Hypothalamus (tissue), 51 donors: ENCODE measurements around the gene ARL2.
A peak's percentile ranks its signal among the peaks of the same experiment; 100 is the strongest.

Experiments
- DNase-seq, 51 donors: peaks; one replicate each; lab custom pipeline; 2025; lab: John Stamatoyannopoulos, UW

The ARL2 gene

DNA sequence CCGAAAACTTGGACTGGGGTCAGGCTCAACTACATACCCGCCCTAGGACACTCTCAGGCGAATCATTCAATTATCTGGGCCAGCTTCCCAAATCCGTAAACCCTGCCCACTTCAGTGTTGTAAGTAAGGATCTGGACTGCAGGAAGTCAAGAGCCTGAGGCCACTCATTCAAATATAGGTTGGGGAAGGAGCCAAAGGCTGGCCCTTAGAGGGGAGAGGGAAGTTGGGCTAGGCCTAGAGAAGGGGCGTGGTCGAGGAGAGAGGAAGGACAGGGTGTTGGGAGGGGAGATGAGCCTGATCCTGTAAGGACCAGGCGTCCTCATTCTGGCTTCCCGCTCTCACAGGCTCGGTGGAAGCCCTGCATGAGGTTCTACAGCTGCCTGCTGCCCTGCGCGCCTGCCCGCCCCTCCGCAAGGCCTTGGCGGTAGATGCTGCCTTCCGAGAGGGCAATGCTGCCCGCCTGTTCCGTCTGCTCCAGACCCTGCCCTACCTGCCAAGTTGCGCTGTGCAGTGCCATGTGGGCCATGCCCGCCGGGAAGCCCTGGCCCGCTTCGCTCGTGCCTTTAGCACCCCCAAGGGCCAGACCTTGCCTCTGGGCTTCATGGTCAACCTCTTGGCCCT lies 30.0 kb downstream of the ARL2 start:
- peak in 10 of 51 donors; percentile 2 to 23 (median 6) for DNase-seq

DNA sequence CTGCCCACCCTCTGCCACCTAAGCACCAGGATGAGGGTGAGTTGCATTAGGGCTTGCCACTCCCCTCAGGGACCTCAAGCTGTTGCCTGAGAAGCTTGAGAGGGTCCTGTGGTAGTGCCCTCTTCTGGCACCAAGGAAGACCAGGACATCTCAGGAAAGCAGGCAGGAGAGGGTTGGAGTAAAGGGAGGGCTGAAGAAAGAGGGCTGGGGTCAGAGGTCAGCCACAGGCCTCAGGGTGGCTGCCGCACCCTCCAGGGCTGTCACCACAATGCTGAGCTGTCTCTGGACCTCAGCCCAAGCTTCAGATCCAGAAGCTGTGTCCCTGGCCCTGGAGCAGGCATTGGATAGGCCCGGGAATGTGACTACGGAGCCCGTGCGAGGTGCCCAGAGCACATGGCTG lies 31.1 kb downstream of the ARL2 start:
- DNase-seq = no peak

DNA sequence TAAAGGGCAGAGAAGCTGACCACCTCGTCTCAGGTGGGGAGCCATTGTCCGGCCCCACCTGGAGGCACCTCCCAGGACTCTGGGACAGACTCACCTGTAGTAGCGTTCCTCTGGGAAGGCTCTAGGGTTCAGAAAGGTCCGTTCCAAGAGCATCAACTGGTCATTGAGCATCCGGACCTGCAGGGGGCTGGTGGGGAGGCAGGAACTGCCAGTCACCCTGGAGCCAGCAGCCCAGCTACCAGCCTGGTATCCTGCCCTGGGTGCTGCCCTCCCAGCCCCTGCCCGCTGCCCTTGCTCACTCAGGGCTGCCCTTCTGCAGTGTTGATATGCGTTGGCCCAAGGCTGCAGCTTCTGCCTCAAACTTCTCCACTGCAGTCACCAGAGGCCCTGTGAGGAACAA lies 31.8 kb downstream of the ARL2 start:
- DNase-seq = no peak

DNA sequence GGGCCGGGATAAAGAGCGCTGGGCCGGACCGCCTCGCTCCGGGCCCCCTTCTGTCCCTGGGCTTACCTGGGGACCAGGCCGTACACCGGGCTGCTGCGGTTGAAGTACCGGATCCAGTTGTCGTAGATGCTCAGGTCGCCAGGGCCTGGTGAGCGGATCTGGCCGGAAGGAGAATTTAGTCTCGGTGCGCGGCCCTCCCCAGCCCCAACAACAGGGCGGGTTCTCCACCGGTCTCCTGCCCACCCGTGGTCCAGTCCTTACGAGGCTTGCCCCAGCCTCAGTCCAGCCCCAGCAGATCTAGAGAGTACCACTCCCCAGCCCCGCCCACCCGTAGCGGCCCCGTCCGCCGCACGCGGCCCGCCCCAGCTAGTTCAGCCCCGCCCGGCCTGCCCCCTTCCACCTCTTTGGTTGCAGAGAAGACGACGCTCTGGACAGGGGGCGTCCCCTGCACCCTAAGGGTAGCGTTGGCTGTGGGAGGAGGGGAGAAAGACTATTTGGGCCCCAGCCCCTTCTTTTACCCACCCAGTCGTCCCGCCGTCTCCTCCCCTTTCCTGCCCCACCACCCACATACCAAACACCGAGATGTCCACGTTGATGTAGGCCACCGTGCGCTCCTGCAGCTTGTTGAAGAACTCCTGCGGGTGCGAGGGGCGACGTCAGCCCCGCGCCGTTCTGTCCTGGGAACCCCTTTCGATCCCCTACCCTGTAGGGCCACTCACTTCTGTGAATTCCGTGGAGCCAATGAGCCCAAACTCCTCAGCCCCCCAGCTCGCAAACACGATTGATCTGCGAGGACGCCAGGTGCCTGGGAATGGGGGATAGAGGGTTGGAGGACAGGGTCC lies 33.8 kb downstream of the ARL2 start:
- DNase-seq = no peak

DNA sequence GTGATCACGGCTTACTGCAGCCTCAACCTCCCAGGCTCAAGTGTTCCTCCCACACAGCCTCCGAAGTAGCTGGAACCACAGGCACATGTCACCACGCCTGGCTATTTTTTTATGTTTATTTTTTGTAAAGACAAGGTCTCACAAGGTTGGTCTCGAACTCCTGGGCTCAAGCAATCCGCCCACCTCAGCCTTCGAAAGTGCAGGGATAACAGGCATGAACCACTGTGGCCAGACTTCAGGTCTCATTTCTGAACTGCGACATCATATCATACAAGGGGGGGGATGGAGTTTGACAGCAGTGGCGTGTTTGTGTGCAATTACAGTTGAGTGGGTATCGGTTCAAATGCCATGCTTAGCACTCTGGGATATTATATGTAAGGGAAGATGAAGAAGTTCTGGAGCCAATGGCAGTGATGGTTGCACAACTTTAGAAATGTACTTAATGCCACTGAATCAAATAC lies 37.5 kb downstream of the ARL2 start:
- no peak for DNase-seq

DNA sequence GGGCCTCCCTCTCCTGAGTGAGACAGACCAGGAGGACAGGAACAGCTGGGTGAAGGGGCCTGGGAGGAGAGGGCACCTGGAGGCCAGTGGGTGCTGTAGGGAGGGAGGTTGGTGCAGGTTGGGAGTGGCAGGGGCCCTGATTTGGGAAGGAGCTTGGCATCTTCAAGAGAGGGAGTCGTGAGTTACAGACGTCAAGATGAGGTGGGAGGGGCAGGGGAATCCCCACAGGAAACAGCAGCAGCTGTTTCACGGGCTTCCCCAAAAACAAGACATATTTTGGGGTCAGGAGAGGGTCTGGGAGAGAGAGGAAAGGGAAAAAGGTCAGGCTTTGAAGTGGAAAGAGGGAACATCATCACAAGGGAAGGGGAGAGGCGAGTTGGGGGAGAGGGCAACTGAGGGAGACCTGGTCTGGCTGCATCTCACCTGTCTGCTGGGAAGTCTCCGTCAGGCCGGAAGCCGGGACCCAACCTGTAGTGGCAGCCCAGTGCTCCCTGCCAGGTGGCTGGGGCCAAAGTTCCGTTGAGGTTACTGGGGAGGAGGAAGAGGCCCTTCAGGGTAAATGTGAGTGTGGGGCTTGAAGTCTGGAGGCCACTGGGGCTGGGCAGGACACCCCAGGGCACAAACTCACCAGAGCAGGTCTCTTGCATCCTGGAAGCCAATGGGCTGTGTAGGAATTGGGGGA lies 40.0 kb downstream of the ARL2 start:
- no peak for DNase-seq

DNA sequence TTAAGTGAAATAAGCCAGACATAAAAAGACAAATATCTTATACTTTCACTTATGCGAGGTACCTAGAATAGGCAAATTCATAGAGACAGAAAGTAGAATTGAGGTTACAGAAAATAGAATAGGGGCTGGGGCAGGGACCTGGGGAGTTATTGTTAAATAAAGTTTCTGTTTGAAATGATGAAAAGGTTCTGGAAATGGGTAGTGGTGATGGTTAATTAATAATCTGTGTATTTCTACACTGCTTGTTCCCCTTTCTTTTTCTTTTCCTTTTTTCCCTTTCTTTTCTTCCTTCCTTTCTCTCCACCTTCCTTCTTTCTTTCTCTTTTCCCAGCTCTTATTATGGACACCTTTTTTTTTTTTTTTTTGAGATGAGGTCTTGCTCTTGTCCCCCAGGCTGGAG lies 41.6 kb downstream of the ARL2 start:
- no peak for DNase-seq

DNA sequence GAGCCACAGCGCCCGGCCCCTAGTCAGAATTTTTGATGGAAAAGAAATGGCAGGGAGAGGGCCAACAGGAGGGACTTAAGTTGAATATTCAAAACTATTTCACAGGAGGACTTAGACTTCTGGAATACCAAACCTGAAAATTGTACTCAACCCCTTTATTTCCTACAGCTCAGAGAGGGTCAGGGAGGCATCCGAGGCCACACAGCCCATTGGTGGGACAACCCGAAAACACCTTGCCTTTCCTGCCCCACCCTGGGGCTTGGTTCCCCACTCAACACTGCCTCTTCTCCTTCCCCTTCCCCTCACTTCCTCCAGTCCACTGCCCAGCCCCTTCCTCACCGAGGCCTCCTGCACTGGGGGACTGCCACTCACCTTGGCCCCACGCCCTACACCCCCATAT lies 43.0 kb downstream of the ARL2 start:
- DNase-seq = no peak

DNA sequence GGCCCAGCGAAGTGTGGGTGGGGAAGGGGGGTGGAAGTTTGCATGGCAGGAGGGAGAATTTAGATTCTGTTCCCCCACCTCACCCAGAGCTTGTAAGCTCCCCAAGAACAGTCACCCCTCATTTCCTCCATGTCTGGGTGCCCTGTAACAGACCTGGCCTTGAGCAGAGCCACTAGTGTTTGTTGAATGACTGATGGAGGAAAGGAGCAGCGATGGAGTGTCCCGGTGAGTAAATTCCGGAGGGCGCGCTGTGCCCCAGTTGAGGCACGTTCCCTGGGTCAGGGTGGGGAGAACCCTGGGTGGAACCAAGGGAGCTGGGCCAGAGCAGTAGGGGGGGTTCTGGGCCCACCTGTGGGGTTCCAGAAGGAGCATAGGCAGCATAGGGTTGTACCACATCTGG lies 43.6 kb downstream of the ARL2 start:
- no peak for DNase-seq

DNA sequence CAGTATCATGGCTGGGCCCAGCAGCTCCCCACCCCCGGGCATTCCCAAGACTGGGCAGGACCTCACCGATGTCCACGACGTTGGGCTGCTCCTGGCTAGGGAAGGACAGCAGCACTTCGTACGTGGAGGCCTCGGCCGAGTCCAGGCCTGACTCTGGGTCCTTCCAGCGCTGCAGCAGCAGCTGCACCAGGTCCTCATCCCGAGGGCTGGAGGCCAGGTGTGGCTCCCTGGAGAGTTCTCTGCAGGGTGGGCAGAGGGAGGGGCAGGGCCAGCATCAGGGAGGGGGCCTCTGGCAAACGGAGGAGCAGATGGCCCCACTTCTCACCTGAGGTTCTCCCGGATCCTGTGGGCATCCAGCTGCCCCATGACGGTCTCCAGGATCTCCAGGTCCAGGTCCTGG lies 44.1 kb downstream of the ARL2 start:
- DNase-seq = no peak

DNA sequence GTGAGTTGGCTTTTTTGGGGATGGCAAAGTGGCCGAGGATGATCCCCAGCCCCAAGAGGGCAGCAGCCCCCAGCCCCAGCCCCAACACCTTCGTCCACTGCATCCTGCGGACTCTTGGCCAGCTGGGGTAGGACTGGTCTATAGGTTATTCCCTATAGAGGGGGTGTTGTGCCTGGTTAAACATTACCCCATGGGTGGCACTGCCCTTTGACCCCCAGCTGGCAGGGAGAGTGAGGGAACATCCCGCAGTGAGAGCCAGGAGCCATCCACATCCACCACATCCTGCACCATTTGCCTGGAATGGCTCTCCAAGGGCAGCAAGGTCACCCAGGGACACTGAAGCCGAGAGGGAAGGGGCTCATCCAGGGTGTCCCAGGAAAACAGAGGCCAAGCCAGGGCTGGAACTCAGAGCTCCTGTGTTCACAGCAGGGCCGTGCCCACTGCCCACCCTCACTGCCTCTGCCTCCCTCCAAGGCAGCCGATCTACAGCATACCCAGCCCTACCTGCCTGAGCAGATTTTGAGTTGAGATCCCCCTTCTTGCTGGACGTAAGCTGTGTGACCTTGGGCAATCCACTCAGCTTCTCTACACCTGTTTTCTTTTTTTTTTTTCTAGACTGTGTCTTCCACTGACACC lies 44.6 kb downstream of the ARL2 start, which contains the start of gene NAALADL1:
Gene NAALADL1 (minus strand): TSS at position 135 of the 636 bp plus-strand sequence. CDS start 32 bp downstream, at position 103.
- no peak for DNase-seq

DNA sequence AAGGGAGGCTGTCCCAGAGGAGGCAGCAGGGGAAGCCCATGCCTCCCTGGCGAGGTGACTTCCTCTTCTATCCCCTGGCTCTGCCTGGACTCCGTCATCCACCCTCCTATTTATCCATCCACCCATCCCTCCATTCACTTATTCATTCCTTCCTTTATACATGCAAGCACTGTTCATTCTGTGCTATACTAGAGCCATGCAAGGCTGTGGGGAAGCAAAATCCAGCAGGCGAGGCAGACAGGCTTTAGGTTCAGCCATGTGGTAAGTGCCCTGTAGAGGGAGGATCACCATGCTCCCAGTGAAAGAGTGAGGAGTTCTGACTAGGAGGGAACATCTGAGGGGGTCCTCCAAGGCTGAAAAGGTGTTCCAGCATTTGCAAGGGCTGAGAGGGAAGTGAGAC lies 45.6 kb downstream of the ARL2 start:
- DNase-seq = no peak

DNA sequence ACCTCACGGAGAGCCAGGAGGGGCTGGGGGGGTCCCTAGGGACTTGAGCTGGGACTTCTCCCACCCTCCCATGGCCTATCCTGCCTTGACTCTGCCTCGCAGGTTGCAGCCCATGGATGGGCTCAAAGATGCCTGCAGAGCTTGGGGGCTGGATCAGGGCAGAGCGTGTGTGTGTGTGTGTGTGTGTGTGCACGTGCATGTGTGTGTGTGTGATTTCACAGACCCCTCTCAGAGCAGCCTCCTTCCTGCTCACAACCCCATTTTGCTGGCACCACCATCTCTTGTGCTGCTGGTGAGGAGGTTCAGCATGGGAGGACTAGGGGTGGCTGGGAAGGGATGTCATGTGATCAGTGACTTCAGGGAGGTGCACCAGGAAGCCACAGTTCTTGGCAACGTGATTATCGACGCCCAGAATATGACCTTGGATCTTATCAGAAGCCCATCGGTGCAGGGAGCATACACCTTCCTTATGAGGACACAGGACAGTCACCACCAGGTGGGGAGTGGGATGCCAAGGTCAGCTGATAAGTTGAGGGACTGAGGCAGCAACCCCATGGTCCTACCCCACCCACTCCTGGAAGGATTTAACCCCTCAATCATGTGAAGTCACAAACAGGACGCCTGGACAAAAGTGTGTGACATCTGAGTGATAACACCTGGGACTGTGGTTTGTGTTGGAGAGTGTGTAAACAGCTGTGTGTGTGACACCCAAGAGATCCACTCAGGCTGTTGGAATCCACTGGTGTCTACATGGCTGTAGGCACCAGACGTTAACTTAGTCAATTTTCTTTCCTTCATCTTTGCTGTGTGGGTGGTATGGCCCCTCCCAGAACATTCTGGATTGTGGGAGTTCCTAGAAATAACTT lies 46.2 kb downstream of the ARL2 start:
- DNase-seq = no peak

DNA sequence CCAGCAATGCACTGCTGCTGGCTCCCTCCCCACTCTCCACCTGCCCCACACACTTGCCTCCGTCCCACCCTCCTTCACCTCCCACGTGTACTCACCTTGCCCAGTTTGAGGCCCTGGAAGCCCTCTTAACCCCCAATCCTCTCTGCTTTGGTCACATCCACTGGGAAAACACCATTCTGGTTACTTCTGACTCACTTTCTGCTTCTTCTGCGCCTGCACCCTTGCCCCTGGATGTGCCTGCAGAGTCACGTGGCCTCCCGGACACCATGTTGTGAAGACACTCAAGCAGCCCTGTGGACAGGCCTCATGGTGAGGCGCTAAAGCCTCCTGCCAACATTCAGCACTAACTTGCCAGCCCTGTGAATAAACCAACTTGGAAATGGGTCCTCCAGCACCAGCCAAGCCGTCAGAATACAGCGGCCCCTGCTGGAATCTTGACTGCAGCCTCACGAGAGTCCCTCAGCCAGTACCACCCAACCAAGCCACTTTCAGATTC lies 47.0 kb downstream of the ARL2 start:
- no peak for DNase-seq

DNA sequence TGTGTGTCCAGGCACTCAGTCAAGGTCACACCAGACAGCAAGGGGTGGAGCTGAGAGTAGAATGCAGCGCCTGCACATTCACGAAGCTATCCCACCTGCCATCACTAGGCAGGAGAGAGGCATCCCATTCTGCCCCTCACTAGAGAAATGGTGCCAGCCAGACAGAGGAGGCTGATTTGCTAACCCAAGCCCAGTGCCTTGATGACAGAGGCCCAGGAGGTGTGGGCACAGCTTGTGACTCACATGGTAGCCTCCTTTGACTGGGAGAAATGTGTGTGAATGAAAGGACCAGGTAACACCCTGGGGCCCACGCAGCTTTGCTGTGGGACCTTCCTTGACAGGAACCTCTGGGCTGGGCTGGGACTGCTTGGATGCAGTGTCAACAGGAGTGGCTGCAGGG lies 49.6 kb downstream of the ARL2 start:
- no peak for DNase-seq

DNA sequence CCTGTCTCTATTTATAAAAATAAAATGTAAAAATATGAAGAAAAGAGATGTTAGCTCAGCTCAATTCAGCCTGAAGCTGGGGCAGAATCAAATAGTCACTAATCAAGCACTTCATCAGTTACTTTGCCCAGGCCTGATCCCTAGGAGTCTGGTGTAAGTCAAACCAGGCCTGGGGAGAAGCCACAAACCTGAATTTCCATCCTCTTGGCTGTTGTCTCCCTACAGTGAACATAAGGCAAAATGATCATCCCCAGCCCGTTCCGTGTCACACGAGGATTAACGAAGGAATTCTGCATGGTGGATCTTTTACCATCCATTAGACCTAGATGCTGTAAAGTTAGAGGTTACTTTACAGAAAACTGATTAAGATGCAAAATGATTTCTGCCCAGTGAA lies 50.9 kb downstream of the ARL2 start:
- DNase-seq = no peak

DNA sequence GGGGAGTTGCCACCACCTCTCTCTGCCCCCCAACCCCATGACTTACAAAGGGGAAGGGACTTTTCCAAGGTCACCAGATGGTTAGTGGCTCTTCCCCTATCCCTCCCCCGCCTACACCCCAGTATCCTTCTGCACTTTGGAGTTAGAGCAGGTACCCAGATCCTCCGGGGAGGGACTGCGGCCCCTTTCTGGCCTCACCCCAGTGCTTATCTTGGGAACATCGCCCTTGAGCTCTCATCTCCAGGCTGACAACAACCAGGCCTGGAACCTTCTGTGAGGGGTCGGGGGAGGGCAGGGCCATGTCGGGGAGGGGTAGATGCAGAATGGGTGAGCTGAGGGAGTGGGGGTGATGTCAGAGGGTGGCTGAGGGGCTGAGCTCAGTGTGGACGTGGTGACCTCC lies 51.9 kb downstream of the ARL2 start:
- no peak for DNase-seq

DNA sequence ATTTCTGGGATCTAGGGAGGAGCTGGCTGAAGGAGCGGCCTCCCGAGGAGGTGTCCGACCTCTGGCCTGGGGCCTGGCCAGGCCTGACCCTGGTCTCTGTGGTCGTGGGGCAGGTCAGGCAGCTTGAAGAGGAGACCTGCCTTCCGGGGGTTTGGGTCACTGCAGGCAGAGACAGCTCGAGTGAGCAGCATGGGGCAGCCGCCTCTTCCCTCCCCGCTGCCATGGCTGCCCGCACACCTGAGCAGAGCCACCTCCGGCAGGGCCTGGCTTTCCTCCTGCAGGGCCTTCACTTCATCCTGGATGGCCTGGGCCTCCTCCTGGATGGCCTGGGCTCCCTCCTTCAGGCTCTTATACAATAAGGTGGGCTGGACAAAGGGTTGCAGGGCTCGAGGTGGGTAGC lies 52.4 kb downstream of the ARL2 start:
- DNase-seq = no peak

DNA sequence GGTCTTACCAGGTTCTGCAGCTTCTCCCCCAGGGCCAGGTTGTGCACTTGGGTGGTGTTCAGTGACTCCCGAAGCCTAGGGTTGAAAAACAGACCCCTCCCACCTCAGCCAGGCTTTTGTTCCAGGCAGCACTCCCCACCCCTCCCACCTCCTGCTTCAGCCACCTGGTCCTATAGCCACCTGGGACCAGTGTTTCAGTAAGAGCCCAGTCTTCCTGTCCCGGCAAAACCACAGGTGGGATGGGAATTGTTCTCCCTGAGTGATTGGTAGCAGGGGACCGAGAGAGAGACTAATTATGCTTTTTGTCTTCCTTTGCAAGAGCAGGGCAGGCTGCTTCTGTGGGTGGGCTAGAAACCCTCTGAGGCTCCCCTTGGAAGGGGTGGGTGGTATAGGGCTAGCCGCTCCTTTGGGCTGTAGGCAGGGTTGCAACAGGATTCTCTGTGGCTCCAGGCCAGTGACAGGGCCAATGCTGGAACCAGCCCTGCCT lies 52.9 kb downstream of the ARL2 start:
- DNase-seq = no peak

DNA sequence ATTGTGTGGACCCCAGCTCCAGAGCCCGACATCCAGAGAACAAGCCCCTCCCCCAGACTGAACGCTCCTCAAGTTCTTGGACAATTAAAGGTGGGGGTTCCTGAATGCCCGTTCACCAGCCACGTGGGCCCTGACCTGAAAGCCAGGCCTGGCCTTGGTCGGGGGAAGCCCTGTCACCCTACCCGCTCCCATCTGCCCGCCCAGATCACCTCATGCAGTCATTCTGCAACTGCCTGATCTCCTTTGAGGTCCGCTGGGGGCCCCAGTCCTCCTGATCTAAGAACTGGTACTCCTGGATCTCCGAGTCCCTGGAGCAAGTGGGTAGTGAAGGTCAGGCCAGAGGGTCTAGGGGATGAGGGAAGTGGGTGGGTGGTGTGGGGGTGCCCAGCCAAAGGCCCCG lies 53.5 kb downstream of the ARL2 start:
- no peak for DNase-seq
